A204.1 (cell line): ENCODE data around the gene SOBP.
"Not testable (repeated sequence)": the region's sequence is repeated elsewhere in the genome, so short reads cannot be mapped to it uniquely, and the experiment has no call there.

Experiments
- FAIRE-seq: peaks from 2 replicates; lab custom pipeline; 2012; peaks lifted over from hg19 to GRCh38; lab: Jason Lieb, UNC

The SOBP gene, protein sequence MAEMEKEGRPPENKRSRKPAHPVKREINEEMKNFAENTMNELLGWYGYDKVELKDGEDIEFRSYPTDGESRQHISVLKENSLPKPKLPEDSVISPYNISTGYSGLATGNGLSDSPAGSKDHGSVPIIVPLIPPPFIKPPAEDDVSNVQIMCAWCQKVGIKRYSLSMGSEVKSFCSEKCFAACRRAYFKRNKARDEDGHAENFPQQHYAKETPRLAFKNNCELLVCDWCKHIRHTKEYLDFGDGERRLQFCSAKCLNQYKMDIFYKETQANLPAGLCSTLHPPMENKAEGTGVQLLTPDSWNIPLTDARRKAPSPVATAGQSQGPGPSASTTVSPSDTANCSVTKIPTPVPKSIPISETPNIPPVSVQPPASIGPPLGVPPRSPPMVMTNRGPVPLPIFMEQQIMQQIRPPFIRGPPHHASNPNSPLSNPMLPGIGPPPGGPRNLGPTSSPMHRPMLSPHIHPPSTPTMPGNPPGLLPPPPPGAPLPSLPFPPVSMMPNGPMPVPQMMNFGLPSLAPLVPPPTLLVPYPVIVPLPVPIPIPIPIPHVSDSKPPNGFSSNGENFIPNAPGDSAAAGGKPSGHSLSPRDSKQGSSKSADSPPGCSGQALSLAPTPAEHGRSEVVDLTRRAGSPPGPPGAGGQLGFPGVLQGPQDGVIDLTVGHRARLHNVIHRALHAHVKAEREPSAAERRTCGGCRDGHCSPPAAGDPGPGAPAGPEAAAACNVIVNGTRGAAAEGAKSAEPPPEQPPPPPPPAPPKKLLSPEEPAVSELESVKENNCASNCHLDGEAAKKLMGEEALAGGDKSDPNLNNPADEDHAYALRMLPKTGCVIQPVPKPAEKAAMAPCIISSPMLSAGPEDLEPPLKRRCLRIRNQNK

GRCh38 chr6:107489636-107490565, at the start of gene SOBP:
TSS of gene SOBP (plus strand) at chr6:107490117. CDS start at chr6:107490617, 500 bp downstream.
- no peak for FAIRE-seq

GRCh38 chr6:107440936-107441335, 49.0 kb upstream of the SOBP start:
- FAIRE-seq = no peak

GRCh38 chr6:107441682-107442081, 48.2 kb upstream of the SOBP start:
- FAIRE-seq = no peak

GRCh38 chr6:107442938-107443607, 46.8 kb upstream of the SOBP start:
- FAIRE-seq = no peak

DNA sequence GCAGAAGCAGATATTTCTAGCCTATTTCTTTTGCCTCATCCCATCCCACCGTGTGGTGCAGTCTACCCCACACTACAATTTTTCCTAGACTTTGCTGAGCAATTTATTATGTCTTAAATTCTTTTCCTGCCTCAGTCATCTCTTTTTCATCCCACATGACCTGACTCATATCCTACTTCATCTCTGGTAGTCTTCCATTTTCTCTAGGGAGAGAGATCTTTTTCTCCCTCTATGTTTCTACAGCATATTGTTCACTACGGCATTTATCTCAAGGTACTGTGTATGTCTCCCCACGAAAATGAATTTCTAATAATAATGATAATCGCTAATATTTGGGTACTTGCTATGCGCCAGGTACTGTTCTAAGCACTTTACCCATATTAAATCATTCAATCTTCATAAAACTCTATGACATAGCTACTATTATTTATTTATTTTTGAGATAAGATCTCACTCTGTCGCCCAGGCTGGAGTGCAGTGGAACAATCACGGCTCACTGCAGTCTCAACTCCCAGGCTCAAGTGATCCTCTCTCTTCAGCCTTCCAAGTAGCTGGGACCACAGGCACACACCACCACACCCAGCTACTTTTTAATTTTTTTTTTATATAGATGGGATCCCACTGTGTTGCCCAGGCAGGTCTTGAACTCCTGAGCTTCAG, 46.2 kb upstream of the SOBP start:
- FAIRE-seq = no peak

DNA sequence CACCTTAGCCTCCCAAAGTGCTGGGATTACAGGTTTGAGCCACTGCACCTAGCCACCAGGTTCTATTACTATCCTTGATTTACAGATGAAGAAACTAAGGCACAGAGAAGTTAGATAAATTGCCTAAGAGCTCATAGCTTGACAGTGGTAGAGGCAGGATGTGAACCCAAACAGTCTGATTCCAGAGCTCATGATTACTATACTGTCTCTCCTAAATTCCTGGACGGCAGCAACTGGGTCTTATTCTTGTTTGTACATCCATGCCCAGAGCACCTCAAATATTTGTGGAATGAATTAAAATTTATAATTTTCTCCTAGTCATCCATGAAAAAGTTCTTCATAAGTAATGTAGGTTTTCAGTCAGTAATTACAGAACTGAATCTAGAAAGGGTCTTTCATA, 45.6 kb upstream of the SOBP start:
- no peak for FAIRE-seq

DNA sequence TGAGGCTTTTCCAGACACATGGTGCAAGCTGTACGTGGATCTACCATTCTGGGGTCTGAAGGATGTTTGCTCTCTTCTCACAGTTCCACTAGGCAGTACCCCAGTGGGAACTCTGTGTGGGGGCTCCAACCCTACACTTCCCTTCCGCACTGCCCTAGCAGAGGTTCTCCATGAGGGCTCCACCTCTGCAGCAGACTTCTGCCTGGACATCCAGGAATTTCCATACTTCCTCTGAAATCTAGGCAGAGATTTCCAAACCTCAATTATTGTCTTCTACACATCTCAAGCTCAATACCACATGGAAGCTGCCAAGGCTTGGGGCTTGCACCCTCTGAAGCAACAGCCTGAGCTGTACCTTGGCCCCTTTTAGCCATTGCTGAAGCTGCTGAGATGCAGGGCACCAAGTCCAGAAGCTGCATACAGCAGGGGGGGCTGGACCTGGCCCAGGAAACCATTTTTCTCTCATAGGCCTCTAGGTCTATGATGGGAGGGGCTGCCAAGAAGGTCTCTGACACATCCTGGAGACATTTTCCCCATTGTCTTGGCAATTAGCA, 42.2 kb upstream of the SOBP start:
- no peak for FAIRE-seq

DNA sequence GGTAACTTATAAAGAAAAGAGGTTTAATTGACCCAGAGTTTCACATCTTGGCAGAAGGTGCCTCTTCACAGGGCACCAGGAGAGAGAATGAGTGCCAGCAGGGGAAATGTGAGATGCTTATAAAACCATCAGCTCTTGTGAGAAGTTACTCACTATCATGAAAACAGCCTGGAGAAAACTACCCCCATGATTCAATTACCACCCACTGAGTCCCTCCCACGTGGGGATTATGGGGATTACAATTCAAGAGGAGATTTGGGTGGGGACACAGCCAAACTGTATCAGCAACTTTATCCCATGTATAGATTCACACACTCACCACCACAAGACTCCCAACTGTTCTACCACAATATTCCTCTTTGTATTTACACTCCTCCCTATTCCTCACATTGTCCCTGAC, 41.1 kb upstream of the SOBP start:
- FAIRE-seq = no peak

- FAIRE-seq = no peak
Observed at GRCh38 chr6:107458672-107459282, 31.1 kb upstream of the SOBP start.

GRCh38 chr6:107459283-107460082, 30.4 kb upstream of the SOBP start, which contains the start of gene PDSS2:
TSS of gene PDSS2 (minus strand) at chr6:107459564. CDS start at chr6:107459285, 279 bp downstream.
- peak; percentile 93 for FAIRE-seq

GRCh38 chr6:107460083-107460631, 29.8 kb upstream of the SOBP start:
- no peak for FAIRE-seq

- FAIRE-seq = no peak
Observed at GRCh38 chr6:107466062-107466461, 23.9 kb upstream of the SOBP start.

DNA sequence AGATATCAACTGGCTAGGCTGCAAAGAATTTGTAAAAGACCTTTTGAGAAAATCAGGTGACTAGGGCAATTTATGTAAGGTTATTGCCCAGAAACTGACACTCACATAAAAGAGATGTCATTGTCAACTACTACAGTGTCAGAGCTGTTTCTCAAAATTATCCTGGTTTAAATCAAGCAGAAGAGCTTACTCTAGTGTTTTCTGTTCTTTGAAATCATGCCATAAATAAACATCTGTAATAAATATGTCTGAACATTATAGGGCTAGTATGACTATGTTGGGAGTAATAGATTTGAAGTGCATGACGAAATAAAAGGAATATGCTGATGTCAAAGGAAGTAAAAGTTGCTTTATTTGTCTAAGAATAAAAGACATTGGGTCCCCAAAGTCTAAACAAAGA, 19.6 kb upstream of the SOBP start:
- no peak for FAIRE-seq

DNA sequence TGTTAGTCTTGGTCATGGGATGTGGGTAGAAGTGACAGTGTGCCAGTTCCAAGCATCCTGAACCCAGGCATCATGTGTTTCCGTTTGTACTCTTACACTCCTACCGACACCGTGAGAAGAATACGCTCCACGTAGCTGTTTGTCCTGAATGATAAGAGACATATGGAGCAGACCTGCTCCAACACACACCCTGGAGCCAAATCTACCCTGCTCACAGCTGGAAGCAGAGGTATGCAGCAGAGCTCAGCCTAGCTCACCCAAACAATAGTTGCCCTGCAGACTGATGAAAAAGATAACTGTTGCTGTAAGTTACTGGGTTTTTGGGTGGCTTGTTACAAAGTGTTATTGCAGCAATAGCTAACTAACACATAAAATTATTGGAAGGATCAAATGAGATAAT, 16.3 kb upstream of the SOBP start:
- FAIRE-seq = no peak

DNA sequence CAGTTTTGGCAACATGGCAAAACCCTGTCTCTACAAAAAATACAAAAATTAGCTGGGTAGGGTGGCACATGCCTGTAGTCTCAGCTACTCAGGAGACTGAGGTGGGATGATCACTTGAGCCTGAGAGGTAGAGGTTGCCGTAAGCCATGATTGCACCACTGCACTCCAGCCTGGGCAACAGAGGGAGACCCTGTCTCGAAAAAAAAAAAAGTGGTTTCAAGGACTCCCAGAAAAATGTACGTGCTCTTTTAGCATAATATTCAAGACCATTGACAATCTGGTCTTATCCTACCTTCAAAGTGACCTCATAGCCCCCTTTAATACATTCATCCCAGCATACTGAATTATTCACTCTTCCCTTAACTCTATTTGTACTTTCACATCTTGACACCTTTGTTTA, 14.6 kb upstream of the SOBP start:
- FAIRE-seq = not testable (repeated sequence)

DNA sequence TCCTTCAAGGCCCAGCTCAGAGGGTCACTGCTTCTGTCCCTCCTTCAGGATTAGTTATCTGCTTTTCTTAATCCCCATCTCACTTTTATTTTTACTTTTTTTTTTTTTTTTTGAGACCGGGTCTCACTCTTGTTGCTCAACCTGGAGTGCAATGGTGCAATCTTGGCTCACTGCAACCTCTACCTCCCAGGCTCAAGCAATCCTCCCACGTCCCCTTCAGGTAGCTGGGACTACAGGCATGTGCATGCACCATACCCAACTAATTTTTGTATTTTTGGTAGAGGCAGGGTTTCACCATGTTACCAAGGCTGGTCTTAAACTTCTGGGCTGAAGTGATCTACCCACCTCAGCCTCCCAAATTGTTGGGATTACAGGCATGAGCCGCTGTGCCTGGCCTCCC, 14.1 kb upstream of the SOBP start:
- FAIRE-seq = not testable (repeated sequence)

DNA sequence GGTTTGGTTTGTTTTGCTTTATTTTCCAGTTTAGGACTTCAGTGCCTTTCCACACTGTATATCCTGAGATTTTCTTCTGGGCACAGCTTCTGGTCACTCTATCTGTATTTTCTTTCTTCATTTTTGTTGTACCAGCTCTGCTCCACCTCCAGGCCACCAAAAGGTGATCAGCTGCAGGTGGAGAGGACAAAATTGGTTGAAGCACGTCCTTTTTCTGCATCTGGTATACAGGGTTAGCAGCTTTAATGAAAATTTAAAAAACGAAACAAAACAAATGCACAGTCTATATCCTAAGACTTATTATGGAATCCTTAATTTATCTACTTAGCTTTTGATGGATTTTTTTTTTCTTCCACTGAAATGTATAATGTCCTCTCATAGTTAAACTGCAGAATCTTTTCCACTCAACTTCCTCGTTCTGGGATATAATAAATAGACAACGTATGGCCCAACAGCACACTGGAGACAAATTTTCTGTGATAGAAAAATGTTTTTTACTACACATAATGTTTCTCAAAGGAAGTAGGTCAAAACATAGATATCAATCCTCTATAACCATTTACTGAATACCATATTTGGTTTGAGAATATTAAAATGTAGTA, 10.7 kb upstream of the SOBP start:
- no peak for FAIRE-seq

- no peak for FAIRE-seq
Observed at GRCh38 chr6:107485157-107485556, 4.8 kb upstream of the SOBP start.
